NCI-H82 (cell line): ENCODE data around the gene NAA40.

ENCODE experiments used
- DNase-seq: peaks from one replicate; lab custom pipeline; 2025; lab: John Stamatoyannopoulos, UW

Gene NAA40

DNA sequence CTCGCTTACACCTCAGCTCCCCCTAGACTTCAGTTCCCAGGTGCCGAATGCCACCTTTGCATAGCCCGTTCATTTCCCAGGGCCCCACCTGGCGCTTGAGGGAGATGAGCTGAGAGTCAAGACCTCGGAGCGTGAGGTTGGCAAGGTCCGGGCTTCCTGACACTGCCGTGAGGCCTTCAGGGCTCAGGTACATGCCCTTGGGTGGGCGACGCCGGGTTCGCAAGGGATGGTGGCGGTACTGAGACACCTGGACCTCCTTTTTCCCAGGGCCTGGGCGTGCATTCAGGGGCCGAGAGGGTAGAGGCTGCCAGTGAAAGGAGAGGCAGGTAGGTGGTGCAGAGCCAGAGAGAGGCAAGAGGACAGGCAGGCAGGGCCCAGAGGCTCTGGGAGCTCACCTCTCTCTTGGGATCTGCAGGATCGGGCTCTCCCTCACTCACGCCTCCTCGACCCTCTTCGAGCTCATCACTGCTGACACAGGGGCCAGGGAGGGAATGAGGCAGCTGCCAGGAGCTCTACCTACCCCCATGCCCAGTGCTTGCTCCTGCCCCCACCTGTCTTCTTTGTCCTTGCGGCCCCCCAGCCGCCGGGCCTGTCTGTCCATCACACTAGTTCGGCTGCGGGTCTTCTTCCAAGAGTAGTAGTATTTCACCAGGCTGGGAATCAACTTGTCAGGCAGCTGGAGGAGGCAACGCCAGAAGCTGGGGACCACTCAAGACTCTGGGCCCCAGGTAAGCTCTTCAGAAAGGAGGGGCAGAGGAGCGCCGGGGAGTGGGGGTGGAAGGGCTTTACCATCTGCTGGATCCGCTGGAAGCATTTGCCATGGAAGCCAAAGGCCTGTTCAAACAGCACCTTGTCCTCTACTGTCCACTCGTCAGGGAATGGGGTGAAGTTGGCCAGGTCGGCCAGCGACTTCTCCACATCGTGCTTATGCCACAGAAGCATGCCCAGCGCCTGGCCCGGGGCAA is 24.7 kb upstream of the NAA40 start:
- peak; percentile 60 for DNase-seq

DNA sequence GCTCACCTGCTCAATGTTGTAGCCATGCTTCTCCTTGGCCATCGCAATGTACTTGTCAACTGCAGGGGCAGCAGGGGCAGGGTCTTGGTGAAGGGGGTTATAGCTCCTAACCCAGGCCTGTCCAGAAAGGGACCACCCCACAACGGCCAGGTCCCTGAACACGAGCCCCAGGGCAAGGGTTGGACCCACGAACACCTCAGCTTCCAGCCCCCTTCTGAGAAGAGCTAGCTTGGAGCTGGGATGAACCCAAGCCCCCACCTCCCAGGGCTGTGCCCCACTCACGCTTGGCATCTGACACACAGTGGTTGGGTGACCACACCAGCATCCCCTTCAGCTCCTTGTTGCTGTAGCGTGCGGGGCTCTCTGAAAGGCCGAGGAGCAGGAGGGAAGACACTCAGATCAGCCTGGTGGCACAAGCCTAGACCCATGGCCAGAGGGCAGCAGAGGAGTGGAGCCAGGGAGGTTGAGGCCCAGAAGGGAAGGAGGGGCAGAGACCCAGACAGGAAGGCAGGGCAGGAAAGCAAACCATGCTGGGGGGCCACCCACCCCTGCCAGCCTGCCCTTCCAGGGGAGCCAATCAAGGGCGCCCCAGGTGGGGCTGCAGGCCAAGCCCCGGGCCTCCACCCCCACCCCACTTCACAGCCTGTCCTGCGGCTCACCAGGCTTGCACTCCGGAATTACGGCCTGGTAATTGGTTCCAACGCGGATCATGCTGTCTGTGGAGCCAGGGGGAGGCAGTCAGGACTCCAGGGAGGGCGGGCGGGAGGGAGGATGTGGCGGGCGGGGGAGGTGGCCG is 23.7 kb upstream of the NAA40 start:
- peak; percentile 50 for DNase-seq

DNA sequence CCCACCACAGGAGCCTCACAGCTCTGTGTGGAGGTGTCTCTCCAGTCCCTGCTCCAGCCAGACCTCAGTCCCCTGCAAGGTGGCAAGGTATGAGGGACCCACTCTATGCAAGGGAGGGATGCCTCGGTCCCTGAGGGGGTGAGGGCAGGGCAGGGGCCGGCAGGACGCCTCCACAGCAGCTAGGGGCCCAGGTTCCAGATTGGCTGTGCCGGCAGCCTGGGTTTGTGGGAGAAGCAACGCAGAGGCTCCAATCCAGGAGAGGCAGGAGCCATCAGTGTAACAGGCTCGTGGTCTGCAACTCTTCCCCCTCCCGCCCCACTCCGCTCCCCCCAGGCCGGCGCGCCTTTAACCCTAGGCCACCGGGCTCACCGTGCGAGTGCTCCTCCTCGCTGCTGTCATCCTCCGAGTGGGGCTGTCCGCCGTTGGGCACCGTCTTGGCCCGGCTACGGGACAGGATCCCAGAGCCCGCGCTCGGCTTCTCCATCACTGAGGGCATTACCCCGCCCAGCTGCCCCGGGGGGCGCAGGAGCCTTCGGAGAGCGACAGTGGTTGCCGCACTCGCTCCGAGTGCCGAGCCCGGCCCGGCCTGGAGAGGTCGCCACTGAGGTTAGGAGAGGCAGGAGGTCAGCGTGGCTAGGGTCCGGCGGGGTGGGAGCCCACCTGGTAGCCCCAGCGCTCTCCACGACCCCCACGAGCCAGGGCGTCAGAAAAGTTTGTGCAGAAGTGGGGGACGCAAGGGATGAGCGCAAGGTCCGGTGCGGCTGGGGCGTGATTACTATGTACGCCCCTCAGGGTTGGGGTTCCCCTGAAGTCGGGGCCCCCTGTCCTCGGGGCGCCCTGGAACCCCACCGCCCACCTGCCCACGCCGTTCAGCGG is 22.6 kb upstream of the NAA40 start:
- DNase-seq, result peak; percentile 81

DNA sequence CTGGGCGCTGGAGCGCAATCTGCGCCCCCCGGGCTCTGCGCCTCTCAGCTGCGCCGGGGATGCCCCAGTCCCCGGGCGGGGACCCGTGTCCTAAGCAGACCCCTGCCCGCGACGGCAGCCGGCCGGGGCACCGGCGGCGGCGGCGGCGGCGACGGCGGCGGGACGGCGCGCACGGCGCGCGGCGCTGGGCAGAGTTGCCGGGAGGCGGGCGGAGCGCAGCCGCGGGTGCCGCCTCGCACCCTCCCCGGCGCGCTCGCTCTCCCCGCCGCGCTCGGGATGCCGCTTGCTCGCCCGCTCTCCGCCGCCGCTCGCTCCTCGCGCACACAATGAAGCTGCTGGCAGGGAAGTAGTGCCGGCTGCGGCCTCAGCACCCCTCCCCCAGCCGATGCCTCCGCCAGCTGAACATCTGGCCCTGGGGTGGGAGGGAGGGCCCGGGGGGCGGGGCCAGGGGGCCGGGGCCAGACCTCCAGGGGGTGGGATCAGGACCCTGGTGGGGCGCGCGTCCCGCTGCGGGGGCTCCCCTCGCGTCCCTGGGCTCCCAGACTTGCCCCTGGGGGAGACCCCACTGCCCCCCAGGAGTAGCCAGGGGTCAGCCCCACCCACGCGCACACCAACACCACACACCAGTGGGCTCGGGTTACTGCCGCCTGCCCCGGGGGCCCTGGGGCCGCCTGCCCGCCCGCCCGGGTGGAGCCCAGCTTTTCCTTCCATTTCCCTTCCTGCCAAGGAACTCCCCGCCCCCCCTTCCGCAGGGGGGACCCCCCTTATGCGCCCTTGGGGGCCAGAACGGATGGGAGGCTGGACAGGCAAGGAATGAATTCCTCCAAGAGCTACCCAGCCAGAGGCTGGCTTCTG is 21.7 kb upstream of the NAA40 start, which contains the start of gene RCOR2:
RCOR2 (minus strand) TSS at position 328 of the 855 bp plus-strand sequence. CDS start 708 bp downstream, outside the sequence.
- peak; percentile 89 for DNase-seq

DNA sequence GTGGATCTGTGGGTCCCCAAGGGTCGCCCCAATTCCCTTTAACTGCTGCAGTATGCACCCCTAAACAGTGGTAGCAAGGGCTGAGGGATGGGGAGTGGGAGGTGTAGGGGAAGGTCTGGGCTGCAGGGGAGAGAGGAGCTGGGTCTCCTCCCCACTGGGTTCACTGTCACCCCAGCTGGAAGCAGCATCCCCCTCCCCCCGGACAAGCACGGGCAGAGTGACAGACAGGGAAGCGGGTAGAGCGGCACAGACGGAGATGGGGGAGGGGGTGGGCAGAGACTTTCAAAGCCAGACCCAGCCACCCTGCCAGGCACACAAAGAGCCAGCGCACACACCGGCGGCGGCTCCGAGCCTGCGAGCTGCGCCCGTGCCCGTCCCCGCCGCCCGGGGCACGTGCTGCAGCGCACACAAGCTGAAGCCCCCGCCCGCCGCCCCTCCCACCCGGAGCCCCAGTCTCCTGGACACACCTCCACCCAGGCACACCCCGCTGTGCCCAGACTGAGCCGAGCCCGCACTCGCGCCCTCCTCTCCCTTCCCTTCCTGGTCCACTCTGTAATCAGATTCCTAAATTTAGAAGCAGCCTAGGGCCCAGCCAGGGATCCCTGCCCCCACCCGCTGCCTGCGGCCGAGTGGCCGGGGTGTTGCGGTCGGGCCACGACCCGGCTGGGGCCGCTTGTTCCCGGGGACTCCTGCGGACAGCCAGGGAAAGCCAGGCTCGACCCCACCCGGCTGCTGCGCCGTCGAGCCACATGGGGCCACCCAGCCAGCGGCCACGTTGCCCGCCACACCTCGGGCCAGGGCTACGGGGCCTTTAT is 20.9 kb upstream of the NAA40 start:
- peak; percentile 94 for DNase-seq

DNA sequence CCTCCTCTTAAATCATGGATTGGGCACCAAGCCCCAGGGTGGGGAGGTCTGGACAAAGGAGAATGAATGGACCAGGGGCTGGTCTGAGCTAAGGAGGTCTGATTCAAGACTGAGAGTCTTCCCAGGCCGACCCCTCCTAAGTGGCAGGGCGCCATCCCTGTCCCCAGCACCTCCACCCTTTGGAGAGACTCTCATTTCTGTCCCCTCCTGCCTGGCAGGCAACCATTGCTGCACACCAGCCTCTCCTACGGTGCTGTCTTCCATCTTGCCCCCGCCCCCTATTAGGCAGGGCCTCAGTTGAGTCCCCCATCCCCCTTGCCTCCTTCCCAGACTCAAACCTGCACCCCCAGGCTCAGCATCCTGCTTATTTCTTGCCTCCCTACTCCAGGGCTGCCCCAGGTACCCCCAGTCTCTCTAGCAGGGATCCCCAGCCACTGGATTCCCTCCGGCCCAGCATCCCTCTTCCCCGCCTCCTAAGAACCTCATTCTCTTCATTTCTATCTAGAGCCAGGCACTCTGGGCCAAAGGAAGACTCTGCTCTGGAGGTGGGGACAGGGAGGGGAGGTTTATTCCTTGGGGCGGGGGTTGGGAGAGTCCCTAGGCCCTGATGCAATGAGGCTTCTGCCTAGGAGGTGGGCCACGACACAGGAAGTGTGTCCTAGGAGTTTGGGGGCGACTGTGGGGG is 20.2 kb upstream of the NAA40 start:
- DNase-seq, result peak; percentile 96

DNA sequence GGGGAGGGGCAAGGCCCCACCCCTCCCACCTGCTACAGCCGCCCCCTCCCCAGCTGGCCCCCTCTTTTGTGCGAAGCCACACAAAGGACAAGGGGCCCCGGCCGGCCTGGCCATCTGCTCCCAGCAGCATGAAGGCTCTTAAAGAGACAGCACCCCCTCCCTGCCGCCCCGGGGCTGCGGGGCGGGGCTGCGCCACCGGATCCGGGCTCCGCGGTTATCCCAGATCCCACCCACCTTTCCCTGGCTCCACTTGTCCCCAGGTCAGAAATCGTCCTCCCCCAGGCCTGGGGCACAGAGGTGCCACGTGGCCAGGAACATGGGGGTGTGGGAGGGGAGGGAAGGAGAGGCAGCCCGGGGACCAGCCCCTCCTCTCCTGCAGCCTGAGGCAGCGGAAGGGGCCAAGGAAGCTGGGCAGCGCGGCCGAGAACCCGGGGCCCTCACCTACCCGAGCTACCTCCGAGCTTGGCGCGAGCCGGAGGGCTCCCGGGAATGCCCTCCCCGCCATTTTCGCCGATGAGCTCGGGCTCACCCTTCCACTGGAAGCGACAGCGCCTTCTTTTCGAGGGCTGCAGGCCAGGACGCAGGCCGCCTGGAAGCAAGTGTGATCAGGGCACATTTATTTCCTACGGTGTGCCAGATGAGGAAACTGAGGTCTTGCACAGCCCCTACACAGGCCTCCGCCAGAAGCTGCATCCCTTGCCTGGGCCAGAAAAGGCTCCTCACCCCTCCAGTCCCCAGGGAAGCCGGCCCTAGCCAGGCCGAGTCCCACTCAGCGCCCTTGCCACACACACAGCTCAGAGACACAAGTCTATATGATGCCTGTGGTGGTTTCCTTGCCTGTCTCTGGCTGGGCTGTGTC is 19.3 kb upstream of the NAA40 start:
- peak; percentile 98 for DNase-seq

DNA sequence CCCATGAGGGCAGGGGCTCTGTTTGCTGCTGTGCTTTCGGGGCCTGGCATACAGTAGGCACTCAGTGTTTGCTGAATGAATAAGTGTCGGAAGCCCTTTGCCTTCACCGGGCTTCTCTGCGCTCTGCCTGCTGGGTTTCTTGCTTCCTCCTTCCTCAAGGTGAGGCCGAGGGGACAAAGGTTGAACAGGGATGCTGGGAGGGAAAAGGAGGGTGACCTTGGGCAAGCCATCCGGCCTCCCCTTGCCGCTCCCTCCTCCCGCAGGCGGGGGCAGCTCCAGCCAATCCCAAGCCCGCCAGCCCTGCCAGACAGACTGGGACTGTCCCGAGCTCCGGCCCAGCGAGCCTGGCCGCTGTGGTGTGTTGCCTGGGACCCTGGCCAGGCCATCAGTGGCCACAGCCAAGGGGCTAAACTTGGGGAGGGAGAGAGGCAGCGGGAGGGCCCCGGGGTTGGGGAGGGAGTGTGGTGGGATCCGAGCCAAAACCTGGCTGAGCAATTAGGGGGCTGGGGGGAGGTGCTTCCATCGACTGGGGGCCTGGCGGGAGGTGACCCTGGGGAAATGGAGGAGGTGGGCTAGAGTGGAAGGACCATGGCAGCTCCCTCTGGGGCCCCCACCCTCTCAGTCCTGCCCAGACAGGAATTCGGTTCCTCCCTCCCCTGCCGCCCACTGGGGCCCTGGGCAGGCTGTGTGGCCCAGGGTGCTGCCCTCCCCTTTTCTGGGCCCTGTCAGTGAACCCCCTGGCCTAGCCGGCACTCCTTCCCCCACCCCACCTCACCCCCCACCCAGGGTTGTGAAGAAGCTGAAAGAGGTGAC is 18.5 kb upstream of the NAA40 start:
- peak; percentile 70 for DNase-seq

DNA sequence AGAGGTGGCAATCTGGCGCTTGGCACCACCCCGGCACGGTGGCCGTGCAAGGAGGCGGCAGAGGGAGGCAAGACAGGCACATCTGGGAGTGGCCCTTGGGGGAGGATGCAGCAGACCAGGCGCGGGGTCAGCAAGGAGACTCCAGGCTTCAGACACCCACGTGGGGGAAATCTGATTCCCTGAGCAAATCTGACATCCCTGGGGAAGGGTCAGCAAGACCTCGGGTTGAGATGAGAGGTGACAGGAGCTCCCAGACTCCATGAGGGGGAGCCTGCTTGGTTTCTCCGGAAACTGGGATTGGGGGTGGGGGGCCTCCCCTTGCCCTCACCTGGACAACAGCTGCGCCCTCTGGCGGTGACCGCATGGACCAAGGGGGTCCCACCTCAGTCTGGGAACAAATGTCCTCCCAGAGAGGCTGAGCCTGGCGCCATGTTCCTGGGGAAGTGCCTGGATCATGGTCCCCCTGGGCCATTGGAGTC is 17.8 kb upstream of the NAA40 start:
- peak; percentile 46 for DNase-seq

DNA sequence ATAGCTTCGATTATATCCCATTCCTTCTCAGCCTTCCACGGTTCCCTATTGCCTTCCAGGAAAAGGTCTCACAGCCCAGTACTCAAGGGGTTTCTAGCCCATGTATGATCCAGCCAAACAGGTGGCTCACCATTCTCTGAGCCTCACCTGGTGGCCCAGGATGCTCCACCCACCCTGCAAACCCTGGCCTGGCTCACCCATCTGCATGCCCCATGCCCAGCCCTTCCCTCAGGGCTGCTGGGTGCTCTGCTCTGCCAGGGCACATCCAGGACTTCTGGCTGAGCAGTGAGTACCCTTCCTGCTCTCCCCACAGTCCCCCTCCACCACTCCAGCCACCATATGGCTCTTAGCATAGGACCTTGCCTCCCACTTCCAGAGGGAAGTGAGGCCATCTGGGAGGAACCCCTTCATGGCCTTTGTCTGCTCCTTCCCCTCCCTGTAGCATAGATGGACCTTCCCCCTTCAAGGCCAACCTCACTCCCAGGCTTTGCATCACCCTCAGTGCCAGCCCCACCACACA is 16.1 kb upstream of the NAA40 start:
- DNase-seq, result peak; percentile 50

DNA sequence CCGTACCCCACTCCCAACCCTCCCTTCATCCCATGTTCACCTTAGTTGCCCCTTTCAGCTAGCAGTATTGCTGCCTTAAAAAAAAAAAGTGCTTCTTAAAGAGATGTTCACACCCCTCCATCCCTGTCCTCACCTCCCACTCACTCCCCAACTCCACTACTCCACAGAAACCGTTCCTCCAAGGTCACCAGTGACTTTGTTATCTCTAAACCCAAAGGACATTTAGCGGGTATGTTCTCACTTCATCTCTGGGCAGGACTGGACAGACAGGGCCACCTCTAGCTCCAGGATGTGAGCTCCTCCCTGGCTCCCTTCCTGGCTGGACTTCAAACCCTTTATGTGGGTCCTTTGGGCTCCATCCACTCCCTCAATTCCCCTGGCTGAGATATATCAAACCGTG is 15.5 kb upstream of the NAA40 start:
- DNase-seq, result no peak

DNA sequence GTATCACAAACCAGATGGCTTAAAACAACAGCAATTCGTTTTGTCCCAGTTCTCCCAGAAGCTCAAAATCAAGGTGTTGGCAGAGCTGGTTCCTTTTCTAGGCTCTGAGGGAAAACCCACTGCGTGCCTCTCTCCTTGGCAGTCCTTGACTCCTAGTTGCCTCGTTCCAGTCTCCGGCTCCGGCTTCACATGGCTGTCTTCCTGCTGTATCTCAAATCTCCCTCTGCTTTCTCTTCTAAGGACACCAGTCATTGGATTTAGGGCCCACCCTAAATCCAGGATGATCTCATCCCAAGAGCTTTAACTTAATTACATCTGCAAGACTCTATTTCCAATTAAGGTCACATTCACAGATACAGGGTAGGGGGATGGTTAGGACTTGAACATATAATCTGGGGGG is 9.2 kb upstream of the NAA40 start:
- DNase-seq, result peak; percentile 94

DNA sequence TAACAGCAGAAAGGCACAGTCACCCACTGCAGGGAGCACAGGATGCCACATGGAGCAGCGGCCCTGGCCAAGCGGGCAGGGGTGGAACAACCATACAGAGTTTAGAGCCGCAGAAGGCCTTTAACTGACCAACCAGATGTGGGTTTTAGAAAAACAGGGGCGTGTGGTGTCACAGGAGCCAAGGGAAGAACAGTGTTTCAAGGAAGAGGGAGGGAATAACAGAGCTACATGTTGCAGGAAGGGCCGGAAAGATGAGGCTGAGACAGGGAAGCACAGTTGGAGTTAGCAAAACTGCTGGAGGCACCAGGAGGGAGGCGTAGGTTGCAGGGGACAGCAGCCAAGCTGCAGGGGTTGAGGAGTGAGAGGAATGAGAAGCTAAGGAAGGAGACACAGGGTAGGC is 7.8 kb upstream of the NAA40 start:
- DNase-seq, result no peak

DNA sequence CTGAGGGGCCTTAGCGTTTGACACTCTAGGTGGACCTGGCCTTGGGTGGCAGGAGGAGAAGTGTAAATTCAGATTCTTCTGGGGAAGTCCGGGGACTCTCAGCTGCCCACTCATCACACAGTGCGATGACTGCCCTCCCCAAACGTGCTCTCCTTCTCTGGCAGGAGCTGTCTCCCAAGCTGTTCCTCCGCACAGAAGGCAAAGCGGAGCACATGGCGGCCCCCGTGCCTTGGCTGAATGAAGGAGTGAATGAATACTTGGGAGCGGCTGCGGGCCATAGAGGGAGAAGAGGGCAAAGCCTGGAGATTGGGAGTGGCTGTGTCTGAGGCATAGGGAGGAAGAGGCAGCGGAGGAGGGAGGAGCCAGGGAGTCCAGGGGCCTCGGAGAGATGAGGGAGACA is 6.9 kb upstream of the NAA40 start:
- no peak for DNase-seq

DNA sequence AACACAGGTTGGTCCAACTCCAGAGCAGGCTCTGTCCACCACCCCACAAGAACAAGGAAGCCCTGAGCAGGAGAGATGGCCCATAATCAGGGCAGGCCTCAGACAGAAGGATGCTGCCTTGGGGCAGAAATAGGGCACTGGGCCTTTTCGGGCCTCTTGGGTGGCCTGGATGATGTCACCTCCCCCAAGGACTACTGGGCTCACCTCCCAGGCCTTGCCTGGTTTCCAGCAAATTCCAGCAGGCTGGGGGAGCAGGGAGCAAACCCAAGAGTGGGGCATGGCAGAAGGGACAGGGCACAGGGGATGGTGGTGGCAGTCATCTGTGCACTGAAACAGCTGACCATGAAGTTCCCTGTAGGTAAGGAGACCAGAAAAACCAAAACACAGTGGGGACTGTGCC is 5.3 kb upstream of the NAA40 start:
- DNase-seq, result no peak

DNA sequence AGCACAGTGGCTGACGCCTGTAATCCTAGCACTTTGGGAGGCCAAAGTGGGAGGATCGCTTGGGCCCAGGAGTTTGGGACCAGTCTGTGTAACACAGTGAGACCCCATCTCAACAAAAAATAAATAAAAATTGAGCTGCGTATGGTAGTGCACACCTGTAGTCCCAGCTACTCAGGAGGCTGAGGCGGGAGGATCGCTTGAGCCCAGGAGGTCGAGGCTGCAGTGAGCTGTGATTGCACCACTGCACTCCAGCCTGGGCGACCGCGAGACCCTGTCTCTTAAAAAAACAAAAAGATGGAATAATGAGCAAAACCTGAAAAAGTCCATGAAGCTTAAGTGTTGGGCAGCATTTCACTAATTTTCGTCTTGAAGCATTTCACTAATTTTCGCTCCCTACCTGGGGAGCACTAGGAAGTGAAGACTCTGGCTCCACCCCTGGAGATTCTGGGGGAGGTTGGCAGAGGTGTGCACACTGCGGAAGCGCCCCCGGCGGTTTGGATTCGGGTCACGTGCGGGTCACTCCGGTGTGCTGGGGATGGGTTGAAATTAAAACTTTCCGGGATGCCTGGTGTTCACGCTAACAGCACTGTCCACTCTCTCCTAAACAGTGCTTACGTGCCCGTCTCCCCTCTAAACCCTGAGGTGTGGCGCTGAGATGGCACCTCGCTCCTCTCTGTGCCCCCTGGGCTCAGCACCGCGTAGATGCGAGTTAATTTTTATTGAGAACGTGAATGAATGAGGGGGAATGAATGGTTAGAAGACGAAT is 906 bp upstream of the NAA40 start:
- DNase-seq, result peak; percentile 51
